Fibroblast of the aortic adventitia (primary cell): Measurements from ENCODE around the gene GBX1. TPM values are rescaled to one million over a fixed set of nuclear protein-coding genes. Genes with fewer than 3 reads are reported as not detected.

Experiments
- DNase-seq: peaks from one replicate; pipeline ENCODE4 v3.0.0-alpha.2; 2010; ENCODE audit warnings: low read depth
- H3K4me3 ChIP-seq: 2 replicates; pipeline ENCODE4 v1.5.1; 2011; ENCODE audit warnings: low read depth, mild to moderate bottlenecking, control low read depth, low read length, moderate library complexity
- CTCF ChIP-seq: IDR thresholded peaks from 2 replicates; pipeline ENCODE4 v1.5.1; 2011; ENCODE audit warnings: mild to moderate bottlenecking, low read length, control low read depth, inconsistent platforms; ENCODE audit not compliant: insufficient read depth
- total RNA-seq: library from RNA; depleted of rRNA; stranded (reverse); fragments of >200 nt; gene quantifications from 2 replicates; pipeline ENCODE4 v1.2.3, GENCODE V29; 2012; ENCODE audit warnings: low replicate concordance

The GBX1 gene
- total RNA-seq, 1 donor = not detected

GRCh38 chr7:151102991-151103390 lies 64.5 kb downstream of the GBX1 start:
- DNase-seq = no peak
- H3K4me3 ChIP-seq = no peak overlapping the region
- no peak for TF ChIP-seq CTCF

GRCh38 chr7:151101621-151102396 lies 65.7 kb downstream of the GBX1 start:
- no peak for TF ChIP-seq CTCF
- no peak overlapping the region for H3K4me3 ChIP-seq
- DNase-seq = no peak

GRCh38 chr7:151100921-151101320 lies 66.6 kb downstream of the GBX1 start:
- no peak for TF ChIP-seq CTCF
- no peak overlapping the region for H3K4me3 ChIP-seq
- no peak for DNase-seq

GRCh38 chr7:151099486-151100211 lies 67.8 kb downstream of the GBX1 start:
- H3K4me3 ChIP-seq = no peak overlapping the region
- no peak for TF ChIP-seq CTCF
- no peak for DNase-seq

Other genes with a start within 250 kb of the GBX1 start
- not detected in 2 replicates for gene KCNH2, start 189.4 kb downstream of the GBX1 start, total RNA-seq
- gene NOS3, start 176.7 kb downstream of the GBX1 start, total RNA-seq = 0.36 and 4.6 TPM in 2 replicates
- gene ATG9B, start 143.2 kb downstream of the GBX1 start, total RNA-seq = under 0.01 and 0.98 TPM in 2 replicates
- gene ABCB8, start 139.2 kb downstream of the GBX1 start, total RNA-seq = 18.1 and 30.9 TPM in 2 replicates
- 0.18 TPM in 1 of 2 replicates, not detected in the other for gene ASIC3, start 119.2 kb downstream of the GBX1 start, total RNA-seq
- gene CDK5, start 109.8 kb downstream of the GBX1 start, total RNA-seq = 16.1 and 28.9 TPM in 2 replicates
- 39.7 and 65.4 TPM in 2 replicates for gene SLC4A2, start 108.1 kb downstream of the GBX1 start, total RNA-seq
- 62.7 and 86.0 TPM in 2 replicates for gene FASTK, start 86.9 kb downstream of the GBX1 start, total RNA-seq
- 11.7 and 20.2 TPM in 2 replicates for gene TMUB1, start 84.2 kb downstream of the GBX1 start, total RNA-seq
- 50.2 and 74.6 TPM in 2 replicates for gene AGAP3, start 81.2 kb downstream of the GBX1 start, total RNA-seq
- not detected in 2 replicates for gene ASB10, start 19.6 kb upstream of the GBX1 start, total RNA-seq
- gene H2BK1, start 42.8 kb upstream of the GBX1 start, total RNA-seq = not detected in 2 replicates
- 18.8 and 50.9 TPM in 2 replicates for gene ABCF2, start 59.5 kb upstream of the GBX1 start, total RNA-seq
- gene CHPF2, start 64.8 kb upstream of the GBX1 start, total RNA-seq = 33.0 and 47.0 TPM in 2 replicates
- gene SMARCD3, start 81.0 kb upstream of the GBX1 start, total RNA-seq = 44.9 and 59.7 TPM in 2 replicates
- 46.5 and 193 TPM in 2 replicates for gene NUB1, start 174.1 kb upstream of the GBX1 start, total RNA-seq
- 0.45 and 17.7 TPM in 2 replicates for gene WDR86, start 242.3 kb upstream of the GBX1 start, total RNA-seq